ENCODE data around the gene FRG1.
"Not testable (repeated sequence)": the region's sequence is repeated elsewhere in the genome, so short reads cannot be mapped to it uniquely, and the experiment has no call there.

FRG1 gene

DNA sequence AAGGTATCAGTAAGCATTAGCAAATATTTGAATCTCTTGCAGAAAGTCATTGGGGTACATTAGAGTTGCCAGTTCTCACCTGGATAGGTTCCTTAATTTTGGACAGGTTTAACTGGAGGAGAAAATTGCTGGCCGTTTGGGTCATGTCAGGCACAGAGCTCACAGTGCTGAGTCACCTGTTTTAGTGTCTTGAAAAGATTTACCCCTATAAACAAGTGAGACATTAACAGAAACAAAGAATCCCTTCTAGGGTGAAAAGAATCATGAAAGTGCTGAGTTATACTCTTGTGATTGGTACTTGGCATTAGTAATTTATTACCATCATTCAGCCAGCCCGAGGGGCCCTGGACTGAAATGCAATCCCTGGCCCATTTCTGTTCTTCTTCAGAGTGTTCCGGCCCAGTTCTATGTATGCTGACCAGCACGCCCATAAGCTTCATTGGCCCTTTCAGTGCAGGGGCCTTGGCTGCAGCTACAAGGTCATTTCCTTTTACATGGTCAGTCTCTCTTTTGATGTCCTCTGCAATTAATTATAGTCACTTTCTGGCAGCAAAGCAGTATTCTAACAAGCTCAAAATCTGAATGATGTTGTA, 45.1 kb downstream of the FRG1 start:
- not testable (repeated sequence) for DNase-seq

DNA sequence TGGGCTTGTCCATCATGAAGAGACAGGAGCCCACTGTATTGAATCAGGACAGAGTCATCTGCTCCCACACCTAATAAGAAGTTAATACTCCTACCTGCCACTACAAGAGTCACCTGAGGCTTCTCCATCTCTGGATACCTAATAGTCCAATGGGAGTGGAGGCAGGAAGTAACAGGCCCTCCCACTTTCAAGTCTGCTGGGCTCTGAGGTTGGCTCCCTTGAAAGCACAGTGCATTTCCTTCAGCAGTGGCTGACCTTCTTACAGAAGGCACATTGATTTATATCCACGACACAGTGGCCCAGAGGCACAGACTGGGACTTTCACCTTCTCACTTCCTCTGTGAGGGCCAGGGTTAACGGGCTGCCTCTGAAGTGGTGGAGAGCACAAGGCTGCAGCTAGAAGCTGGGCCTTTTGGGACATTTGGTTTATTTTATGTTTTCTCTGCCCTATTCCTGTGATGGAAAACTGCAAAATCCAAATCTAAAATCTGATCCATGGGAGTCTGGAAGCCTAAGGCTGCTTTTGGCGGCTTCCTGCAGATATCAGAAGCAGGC, 48.3 kb downstream of the FRG1 start:
- no peak for DNase-seq

DNA sequence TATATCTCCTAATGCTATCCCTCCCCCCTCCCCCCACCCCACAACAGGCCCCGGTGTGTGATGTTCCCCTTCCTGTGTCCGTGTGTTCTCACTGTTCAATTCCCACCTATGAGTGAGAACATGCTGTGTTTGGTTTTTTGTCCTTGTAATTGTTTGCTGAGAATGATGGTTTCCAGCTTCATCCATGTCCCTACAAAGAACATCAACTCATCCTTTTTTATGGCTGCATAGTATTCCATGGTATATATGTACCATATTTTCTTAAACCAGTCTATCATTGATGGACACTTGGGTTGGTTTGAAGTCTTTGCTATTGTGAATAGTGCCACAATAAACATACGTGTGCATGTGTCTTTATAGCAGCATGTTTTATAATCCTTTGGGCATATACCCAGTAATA, 49.3 kb downstream of the FRG1 start:
- not testable (repeated sequence) for DNase-seq

Measured in SHP77 (cell line).